ENCODE measurements around the gene ABCC1. TPM values are rescaled to one million over a fixed set of nuclear protein-coding genes. Genes with fewer than 3 reads are reported as not detected.

ABCC1 gene
- total and polyA plus RNA-seq, 12 donors = 12.4 to 38.8 (median 28.0) TPM

- Histone ChIP-seq H3K4me1 (replicated peaks in 1 of 2) (no peaks in the 10 kb centered on the region), H3K36me3 (replicated peaks in 1 of 2) (peaks cover 0 to 49% of the 10 kb centered on the region in 2 donors), H3K27ac (no peak overlapping the region), H3K4me3 (no peak overlapping the region), H3K27me3 (no peaks in the 10 kb centered on the region), H3K9me3 (replicated peaks in 1 of 3) (peaks cover 0 to 6% (median 0%) of the 10 kb centered on the region in 3 donors)
- WGBS, 4 donors = 86 to 90% (median 88%) methylated on average over 10 of the region's 10 CpGs
- no peak for DNase-seq
- TF ChIP-seq CTCF (IDR thresholded peaks at IDR 0.05) (no peak), POLR2A (IDR thresholded peaks at IDR 0.05) (no peak)
- intact Hi-C loops (cut with DNase I) = no loop called here
These were observed 131.1 kb downstream of the ABCC1 start for GRCh38 chr16:16080465-16081065.

- no peak for TF ChIP-seq CTCF (IDR thresholded peaks at IDR 0.05)
- no peak for TF ChIP-seq POLR2A (IDR thresholded peaks at IDR 0.05)
- no peaks in the 10 kb centered on the region for H3K4me1 ChIP-seq (replicated peaks in 1 of 2)
- DNase-seq = no peak
- intact Hi-C loops (cut with DNase I) = no loop called here
- H3K9me3 ChIP-seq (replicated peaks in 1 of 3) = peaks cover 0 to 6% (median 0%) of the 10 kb centered on the region in 3 donors
- no peak overlapping the region for H3K27ac ChIP-seq
- 78 to 84% (median 83%) methylated on average over 3 of the region's 3 CpGs for WGBS, 4 donors
- H3K27me3 ChIP-seq = no peaks in the 10 kb centered on the region
- peaks cover 0 to 54% of the 10 kb centered on the region in 2 donors for H3K36me3 ChIP-seq (replicated peaks in 1 of 2)
- H3K4me3 ChIP-seq = no peak overlapping the region
These were observed 131.7 kb downstream of the ABCC1 start for GRCh38 chr16:16081141-16081540.

DNA sequence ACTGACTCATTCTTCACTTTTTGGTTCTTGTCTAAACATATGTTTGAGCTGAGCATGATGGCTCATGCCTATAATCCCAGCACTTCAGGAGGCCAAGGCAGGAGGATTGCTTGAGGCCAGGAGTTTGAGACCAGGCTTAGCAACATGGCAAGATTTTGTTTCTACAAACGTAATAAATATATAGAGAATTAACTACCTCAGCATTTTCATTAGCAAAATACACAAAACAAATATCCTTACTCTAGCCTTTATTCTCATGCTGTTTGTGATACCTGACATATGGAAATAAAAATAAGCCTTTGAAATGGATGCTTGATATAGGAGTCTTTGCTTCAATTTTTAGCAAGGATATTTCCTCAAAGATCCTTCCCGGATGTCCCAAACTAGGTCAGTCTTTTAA lies 132.8 kb downstream of the ABCC1 start:
- H3K4me1 ChIP-seq (replicated peaks in 1 of 2) = peaks cover 0 to 3% of the 10 kb centered on the region in 2 donors
- H3K36me3 ChIP-seq (replicated peaks in 1 of 2) = peaks cover 0 to 59% of the 10 kb centered on the region in 2 donors
- intact Hi-C loops (cut with DNase I) = no loop called here

More for the DNA sequence above, 132.8 kb downstream of the ABCC1 start:
- Histone ChIP-seq H3K27ac (no peak overlapping the region), H3K4me3 (no peak overlapping the region), H3K27me3 (no peaks in the 10 kb centered on the region), H3K9me3 (replicated peaks in 1 of 3) (peaks cover 0 to 6% (median 0%) of the 10 kb centered on the region in 3 donors)
- 90 to 97% (median 94%) methylated on average over 2 of the region's 2 CpGs for WGBS, 4 donors
- TF ChIP-seq POLR2A (IDR thresholded peaks at IDR 0.05) (no peak), CTCF (IDR thresholded peaks at IDR 0.05) (no peak)
- no peak for DNase-seq

Measured in adrenal gland (tissue), 12 donors.